HL-60/S4 treated with retinoic acid at 250 ng/mL for 4 days and 3 days (cell line): ENCODE results near the gene WDR45.
"Not testable (repeated sequence)": the region's sequence is repeated elsewhere in the genome, so short reads cannot be mapped to it uniquely, and the experiment has no call there.

Experiments used
- in situ Hi-C: fragments of 300-500 bp; cut with MboI; formaldehyde crosslinking; loops from 2 replicates; pipeline ENCODE4 v1.7.0; 2022; ENCODE audit warnings: low sequenced_read_pairs

WDR45 gene

DNA sequence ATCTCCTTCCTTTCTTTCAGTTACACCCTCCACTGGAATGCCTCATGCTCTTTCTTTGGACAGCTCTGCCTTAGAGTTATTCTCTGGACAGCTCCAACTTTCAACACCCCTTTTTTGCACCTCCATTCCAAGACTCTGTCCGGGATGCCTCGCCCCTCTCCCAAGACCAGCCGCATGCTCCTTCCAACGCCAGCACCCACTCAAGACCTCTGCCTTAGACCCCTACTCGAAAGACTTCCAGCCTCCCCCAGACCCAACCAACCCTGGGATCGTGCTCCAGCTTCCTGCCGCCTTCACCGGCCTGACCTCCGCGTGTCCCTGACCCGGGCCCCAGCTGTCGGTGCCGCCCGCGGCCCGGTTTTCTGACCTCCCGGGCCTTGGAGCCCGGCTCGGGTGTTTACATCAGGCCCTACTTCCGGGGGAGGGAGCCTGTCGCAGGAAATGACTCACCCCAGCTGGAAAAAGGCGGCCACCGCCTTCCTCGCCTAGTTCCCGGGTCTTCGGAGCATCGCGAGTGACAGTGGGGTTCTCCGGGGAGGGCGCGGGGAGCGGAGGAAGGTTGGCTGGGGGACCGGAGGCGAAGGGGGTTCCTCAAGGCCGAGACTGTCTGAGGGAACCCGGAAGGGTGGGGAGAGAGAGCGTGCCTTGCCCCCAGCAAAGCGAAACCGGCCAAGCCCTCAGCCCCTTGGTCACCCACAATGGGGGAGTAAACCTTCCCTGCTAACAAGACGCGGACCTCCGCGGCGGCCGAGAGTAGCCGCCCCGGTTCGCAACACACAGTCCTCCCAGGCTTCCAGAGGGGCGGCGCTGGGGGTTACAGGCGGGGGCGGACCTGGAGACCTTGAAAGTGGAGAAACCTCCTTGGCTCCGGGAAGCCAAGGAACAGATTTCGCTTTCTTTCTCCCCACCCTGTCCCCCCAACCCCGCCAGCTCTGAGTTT is at the start of gene WDR45:
WDR45 (minus strand) TSS at position 399 of the 940 bp plus-strand sequence. CDS start 1,792 bp downstream, outside the sequence.
- in situ Hi-C loops, result no loop called here

DNA sequence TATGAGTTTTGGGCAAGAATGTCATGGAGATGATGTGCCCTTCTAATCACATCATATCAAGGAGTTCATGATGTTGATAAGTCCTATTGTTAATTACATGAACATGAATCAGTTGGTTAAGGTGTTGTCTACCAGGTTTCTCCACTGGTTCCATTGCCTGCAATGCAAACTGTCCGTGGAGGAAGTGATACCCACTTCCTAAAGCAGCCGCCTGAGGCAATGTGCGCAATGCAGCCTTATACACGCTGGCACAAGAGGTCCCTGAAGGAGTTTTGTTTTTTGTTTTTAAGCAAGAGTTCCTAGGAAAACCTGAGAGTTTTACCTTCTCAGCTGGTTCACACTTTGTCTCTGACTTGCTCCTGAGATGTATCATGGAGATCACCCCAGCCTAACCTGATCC is 49.7 kb upstream of the WDR45 start:
- in situ Hi-C loops, result no loop called here

DNA sequence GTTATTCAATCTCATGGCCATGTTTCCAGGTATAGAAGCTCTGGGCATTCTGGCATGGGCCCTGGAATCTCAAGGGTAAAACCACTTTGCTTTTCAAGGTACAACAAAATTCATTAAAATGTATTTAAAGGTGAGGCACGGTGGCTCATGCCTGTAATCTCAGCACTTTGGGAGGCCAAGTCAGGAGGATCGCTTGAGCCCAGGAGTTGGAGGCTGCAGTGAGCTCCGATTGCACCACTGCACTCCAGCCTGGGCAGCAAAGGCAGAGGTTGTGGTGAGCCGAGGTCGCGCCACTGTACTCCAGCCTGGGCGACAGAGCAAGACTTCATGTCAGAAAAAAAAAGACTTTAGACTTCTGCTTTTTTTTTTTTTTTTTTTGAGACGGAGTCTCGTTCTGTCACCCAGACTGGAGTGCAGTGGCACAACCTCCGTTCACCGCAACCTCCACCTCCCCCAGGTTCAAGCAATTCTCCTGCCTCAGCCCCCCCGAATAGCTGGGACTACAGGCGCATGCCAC is 48.1 kb upstream of the WDR45 start:
- in situ Hi-C loops, result not testable (repeated sequence)

DNA sequence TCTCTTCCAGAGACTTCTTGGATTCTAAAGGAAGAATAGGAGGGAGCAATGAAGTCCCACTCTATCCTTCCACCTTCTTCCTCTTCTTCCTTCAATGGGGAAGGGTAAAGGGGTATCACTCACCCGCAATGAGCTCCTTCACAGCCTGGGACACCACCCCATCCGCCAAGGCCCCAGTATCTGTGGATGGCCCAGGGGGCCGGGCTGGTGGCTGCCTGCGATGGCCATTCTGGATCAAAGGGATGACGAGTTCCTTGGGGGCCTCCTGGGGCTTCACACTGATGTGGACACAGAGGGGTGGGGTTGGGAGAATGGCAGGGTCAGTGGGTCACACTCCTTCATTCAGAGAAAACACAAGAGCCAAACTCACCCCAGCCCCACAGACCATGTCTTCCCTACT is 42.8 kb upstream of the WDR45 start:
- in situ Hi-C loops, result no loop called here

DNA sequence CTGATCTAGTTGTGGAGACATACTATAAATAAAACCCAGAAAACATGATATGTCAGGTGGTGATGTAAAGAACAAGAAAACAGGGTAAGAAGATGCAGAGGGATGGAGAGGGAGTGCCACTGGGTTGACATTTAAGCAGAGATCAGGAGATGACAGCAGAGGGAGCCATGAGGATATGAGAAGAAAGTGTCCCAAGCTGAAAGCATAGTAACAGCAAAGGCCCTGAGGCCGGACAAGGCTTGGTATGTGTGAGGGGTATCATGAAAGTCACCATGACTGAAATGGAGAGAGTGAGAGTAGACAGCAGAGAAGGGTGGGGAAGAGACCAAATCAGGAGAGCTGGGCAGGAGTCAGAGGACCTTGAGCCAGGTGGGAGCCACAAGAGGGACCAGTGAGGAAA is 40.4 kb upstream of the WDR45 start:
- in situ Hi-C loops, result no loop called here

DNA sequence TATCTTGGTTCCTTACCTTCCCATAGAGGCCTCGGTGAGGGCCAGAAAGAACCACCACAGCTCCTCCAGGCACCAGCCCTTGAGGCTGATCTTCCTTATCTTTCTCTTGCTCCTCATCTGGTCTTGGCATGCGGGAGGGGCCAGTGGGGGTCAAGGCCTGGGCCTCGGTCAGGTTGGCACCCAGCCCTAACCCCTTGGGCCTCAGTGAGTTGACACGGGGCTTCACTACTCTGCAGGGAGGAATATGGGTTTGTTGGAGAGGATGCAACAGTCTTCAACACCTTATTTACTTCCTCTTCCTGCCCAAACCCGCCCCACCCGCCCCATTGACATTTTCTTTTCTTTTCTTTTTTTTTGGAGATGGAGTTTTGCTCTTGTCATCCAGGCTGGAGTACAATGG is 37.9 kb upstream of the WDR45 start:
- in situ Hi-C loops, result no loop called here

DNA sequence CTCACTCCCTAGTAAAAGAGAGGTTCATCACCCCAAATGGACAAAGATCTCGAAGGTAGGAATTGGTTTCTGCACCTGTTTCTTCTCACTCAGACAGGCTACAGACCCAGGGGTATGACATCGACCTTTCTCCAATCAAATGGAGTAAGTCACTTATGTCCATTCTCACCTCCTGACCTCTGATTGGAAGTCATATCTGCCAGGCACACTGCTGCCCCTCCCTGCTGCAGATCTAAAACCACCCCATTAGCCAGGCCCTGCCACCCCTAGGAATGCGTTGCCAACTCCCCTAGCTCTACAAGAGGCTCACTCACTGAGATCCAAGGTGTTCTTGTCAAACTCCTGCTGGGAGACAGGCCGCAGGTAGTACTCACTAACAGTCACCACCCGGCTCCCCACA is 37.0 kb upstream of the WDR45 start:
- in situ Hi-C loops, result no loop called here

GRCh38 chrX:49116076-49116475 is 36.4 kb upstream of the WDR45 start:
- in situ Hi-C loops, result no loop called here

GRCh38 chrX:49111791-49112190 is 32.1 kb upstream of the WDR45 start:
- in situ Hi-C loops, result no loop called here

DNA sequence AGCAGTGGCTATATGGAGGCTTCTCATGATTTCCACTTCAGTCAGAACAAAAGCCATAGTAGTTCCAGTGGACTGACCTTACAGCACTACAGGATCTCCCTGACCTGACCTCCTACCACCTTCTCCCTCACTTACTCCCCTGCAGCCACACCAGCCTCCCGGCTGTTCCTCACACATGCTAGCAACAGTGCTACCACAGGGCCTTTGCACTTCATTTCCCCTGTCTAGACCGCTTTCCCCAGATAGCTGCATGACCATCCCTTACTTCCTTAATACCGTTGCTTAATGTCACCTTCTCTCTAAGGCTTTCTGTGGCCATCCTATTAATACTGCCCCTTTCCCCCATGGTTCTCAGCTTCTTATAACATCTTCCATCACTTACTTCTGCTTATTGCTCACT is 30.7 kb upstream of the WDR45 start:
- in situ Hi-C loops, result no loop called here

- in situ Hi-C loops, result no loop called here
Measured at GRCh38 chrX:49108641-49109040, 29.0 kb upstream of the WDR45 start.

DNA sequence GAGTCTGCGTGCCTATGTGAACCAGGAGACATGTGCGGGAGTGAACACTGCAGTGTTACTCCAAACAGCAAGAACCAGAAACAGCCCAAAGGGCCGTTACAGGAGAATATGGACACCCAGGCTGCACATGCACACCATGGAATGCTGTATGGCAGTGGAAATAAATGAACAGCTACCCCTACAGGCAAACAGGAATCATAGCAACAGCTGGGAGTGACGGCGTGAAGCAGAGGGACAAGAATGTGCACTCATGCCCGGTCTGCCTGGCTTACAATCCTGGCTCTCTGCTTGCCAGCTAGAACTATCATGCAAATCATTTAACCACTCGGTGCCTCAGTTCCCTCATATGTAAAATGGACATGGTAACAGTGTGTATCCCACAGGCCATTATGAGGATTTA is 27.2 kb upstream of the WDR45 start:
- in situ Hi-C loops, result no loop called here

- in situ Hi-C loops, result no loop called here
Measured at GRCh38 chrX:49106296-49106695, 26.6 kb upstream of the WDR45 start.

DNA sequence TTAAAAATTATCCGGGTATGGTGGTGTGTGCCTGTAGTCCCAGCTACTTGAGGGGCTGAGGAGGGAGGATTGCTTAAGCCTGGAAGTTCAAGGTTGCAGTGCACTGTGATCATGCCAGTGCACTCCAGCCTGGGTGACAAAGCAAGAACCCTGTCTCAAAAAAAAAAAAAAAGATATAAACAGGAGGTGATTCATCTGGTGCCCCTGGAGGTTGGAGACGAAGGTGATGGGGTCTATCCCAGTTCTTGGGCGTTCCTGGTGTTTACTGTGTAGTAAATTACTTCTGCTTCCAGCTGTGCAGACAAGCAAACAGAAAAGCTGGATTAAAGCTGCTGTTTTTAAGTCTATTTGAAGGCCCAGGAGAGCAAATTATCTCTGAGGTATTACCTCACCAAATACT is 23.9 kb upstream of the WDR45 start:
- in situ Hi-C loops, result no loop called here

DNA sequence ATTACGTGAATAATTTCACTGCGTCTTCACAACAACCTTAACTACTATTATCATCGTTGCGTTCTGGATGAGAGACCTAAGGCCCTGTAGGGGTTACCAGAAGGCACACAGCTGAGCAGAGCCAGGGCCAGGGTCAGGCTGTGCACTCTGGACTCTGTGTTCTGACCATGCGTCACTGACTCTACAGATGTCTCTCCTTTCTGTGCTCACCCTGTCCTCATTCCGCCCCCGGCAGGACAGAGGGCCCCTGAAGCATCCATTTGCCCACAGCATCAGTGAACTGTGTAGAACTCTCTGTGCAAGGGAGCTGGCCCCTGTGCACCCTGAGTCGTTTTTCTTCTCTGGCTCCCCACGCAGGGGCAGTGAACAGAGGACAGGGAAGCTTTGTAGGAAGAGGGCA is 22.5 kb upstream of the WDR45 start:
- in situ Hi-C loops, result no loop called here

DNA sequence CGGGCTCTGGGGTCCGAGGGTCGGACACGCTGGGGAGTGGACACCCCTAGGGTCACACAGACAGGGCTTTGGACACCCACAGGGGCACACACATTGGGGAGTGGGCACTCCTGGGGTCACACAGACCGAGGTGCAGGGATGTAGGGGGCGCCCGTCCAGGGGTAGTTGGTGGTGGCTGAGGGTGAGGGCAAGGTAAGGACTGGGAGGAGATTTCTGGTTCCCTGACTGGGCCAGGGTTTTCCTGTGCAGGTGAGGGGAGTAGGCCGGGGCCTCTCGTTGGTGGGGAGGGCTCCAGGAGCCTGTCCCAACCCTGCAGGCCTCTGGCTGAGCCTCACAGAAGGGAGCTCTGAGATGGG is 21.9 kb upstream of the WDR45 start:
- in situ Hi-C loops, result no loop called here

DNA sequence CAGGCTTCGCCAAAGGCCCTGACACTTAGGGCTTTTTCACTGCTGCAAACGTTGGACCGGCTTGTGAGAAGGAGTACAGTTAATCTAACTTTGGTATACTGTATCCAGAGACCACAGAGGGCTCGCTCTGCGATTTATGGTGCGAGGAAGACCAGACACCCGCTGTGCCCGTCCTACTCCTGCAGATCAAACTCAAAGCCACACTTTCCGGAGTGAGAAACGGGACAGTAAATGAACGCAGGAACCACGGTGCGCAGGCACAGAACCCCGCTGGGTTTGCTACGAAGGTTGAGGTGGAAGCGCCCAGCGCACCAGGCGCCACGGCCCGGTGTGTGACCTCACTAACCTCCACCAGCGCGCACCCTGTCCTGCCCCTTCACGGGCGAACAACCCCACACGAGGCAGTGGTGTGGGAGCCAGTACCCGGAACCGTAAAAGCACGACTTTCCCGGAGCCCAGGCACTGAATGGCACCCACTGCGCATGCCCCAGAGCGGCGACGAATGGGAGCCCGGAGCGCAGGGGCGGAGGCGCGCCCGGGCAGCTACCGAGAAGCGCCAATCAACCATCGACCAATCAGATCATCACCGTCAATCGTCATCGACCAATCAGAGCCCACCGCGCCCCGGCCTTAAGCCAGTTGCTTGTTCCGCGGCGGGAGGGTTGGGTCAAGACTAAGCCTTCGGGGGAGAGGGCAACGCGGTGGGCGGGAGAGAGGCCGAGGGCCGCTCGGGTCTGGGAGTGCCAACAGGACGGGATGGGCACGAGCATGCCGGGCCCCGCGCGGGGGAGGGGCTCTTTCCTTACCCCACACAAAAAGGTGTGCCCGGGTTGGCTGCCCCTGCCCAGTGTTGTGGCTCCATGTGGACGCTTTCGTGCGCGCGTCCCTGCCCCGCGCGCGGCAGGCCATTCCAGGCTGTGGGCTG is 21.3 kb upstream of the WDR45 start:
- in situ Hi-C loops, result no loop called here

DNA sequence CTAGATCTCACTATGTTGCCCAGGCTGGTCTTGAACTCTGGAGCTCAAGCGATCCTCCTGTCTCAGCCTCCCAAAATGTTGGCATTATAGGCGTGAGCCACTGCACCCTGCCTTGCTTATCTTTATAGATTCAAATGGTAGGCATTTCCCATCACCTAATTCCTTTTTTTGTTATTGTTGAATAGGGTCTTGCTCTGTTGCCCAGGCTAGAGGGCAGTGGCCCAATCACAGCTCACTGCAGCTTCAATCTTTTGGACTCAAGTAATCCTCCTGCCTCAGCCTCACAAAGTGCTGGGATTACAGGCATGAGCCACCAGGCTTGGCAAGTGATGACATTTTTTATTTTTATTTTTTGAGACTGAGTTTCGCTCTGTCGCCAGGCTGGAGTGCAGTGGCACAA is 16.7 kb upstream of the WDR45 start:
- in situ Hi-C loops, result no loop called here

DNA sequence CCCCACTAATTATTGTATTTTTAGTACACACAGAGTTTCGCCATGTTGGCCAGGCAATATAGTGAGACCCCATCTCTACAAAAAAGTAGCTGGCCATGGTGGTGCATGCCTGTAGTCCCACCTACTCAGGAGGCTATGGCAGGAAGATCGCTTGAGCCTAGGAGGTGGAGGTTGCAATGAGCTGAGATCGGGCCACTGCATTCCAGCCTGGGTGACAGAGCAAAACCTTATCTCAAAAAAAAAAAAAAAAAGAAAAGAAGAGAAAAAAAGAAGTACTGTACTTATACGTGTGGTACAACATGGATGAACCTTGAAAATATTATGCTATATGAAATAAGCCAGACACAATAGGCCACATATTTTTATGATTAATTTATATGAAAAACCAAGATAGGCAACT is 9.9 kb upstream of the WDR45 start:
- in situ Hi-C loops, result no loop called here

DNA sequence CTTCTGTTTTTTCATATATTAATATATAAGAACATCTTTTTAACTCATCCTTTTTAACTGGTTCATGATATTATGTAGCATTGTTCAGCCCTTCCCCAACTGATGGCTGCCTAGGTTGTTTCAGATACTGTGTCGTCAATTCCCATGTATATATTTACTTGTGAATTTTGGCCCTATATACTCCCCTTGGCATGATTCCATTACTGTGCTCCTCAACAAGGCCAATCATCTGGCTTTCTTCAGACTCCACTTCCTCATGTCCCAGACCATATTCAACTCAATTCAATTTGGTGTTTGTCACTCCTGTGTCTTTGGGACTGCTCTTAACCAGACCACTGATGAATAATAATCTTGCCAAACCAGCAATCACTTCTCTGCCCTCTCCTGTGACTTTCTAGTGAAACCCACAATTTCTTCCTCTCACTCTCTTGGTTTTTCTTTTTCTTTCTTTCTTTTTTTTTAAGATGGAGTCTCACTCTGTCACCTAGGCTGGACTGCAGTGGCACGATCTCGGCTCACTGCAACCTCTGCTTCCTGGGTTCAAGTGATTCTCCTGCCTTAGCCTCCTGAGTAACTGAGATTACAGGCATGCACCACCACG is 2.7 kb upstream of the WDR45 start:
- in situ Hi-C loops, result no loop called here

DNA sequence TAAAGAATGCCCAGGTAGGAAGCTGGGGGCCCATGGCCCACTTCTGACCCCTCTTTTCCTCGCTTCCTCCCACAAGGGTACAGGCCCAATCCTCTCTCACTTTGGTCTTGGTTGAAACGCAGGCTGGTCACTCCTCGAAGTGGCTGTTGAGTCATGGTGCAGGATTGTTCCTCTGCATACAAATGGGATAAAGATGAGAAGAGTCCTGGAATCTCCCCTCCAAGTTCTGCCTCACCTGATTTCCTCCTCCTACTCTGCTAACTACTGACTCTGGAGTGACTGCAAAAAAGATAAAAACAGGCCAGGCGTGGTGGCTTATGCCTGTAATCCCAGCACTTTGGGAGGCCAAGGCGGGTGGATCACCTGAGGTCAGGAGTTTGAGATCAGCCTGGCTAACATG is 1.7 kb downstream of the WDR45 start:
- in situ Hi-C loops, result no loop called here
